Measurements from ENCODE around the gene EREG. TPM values are rescaled to one million over a fixed set of nuclear protein-coding genes. Genes with fewer than 3 reads are reported as not detected.

Gene EREG
- total RNA-seq, 1 donor from 2014 or later, result 31.1 TPM

DNA sequence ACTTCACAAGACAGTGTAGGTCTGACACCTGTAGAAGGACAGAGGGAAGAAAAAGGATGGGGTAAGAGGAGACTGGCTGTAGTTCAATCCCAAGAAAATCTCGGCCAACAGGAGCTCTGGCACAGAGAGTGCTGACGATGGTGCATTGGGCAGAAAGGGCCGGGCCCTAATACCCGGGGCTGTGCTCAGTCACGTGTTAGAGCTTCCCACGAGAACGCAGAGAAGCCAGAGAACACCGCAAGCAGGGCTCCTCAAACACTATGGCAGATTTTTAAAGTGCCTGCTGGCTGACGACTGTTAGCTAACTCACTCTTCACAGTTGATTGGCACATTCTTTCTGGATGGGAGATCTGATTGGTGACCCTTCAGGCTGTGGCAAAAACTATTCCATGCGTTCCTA is 35.5 kb downstream of the EREG start:
- no peak for FAIRE-seq
- H3K4me3 ChIP-seq (ENCODE audit: low read depth, low read length), result no peak overlapping the region
- DNase-seq (ENCODE audit: low read depth), result no peak
- TF ChIP-seq CTCF (IDR thresholded peaks at IDR 0.05; ENCODE audit: insufficient read depth, low read length, severe bottlenecking), result no peak
- H3K27me3 ChIP-seq (ENCODE audit: control insufficient read depth, insufficient read depth, low read length), result no peaks in the 10 kb centered on the region
- no peaks in the 10 kb centered on the region for H3K36me3 ChIP-seq (ENCODE audit: control insufficient read depth, insufficient read depth, low read length)

DNA sequence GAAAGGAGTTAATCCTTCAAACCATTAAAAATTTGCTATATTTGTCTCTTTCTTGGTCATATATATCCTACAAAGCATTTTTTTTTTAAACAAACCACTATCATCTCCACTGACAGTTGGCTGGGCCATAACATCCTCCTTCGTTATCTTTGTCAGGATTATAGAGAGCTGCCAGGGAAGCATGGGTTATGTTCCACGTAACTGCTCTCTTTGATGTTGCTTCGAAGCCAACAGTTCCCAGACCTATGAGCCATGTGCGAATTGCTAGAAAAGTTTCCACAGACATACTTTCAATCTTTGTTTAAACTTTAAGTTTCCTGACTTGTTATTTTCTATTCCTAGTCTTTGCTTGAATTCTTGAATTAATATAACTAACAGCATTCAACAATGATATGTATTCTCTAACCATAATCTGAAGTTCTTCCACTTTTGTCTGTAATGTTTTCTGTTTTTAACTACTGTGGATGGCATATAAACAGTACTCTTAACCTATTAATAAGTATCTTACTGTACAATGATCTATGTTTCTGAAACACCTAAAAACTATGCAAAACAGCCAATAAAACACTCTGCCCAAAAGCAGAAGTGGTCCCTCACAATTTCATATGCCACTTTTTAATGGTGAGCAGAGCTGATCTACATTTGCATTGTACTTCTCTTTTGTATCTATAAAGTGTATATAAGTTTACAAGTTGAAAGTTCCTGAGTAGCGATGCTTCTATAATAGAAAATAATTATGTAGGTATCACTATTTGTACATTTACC is 37.9 kb downstream of the EREG start:
- Histone ChIP-seq H3K36me3 (ENCODE audit: control insufficient read depth, insufficient read depth, low read length) (no peaks in the 10 kb centered on the region), H3K27me3 (ENCODE audit: control insufficient read depth, insufficient read depth, low read length) (no peaks in the 10 kb centered on the region), H3K4me3 (ENCODE audit: low read depth, low read length) (no peak overlapping the region)
- no peak for TF ChIP-seq CTCF (IDR thresholded peaks at IDR 0.05; ENCODE audit: insufficient read depth, low read length, severe bottlenecking)
- FAIRE-seq (no peak), DNase-seq (ENCODE audit: low read depth) (no peak)

- TF ChIP-seq CTCF (IDR thresholded peaks at IDR 0.05; ENCODE audit: insufficient read depth, low read length, severe bottlenecking), result no peak
- Histone ChIP-seq H3K36me3 (ENCODE audit: control insufficient read depth, insufficient read depth, low read length) (no peaks in the 10 kb centered on the region), H3K27me3 (ENCODE audit: control insufficient read depth, insufficient read depth, low read length) (no peaks in the 10 kb centered on the region), H3K4me3 (ENCODE audit: low read depth, low read length) (no peak overlapping the region)
- FAIRE-seq (no peak), DNase-seq (ENCODE audit: low read depth) (no peak)
Measured at GRCh38 chr4:74407891-74408290, 42.9 kb downstream of the EREG start.

GRCh38 chr4:74408639-74409038 is 43.7 kb downstream of the EREG start:
- no peak for TF ChIP-seq CTCF (IDR thresholded peaks at IDR 0.05; ENCODE audit: insufficient read depth, low read length, severe bottlenecking)
- FAIRE-seq (peak; percentile 87), DNase-seq (ENCODE audit: low read depth) (peak; percentile 98)
- Histone ChIP-seq H3K4me3 (ENCODE audit: low read depth, low read length) (no peak overlapping the region), H3K27me3 (ENCODE audit: control insufficient read depth, insufficient read depth, low read length) (no peaks in the 10 kb centered on the region), H3K36me3 (ENCODE audit: control insufficient read depth, insufficient read depth, low read length) (no peaks in the 10 kb centered on the region)

DNA sequence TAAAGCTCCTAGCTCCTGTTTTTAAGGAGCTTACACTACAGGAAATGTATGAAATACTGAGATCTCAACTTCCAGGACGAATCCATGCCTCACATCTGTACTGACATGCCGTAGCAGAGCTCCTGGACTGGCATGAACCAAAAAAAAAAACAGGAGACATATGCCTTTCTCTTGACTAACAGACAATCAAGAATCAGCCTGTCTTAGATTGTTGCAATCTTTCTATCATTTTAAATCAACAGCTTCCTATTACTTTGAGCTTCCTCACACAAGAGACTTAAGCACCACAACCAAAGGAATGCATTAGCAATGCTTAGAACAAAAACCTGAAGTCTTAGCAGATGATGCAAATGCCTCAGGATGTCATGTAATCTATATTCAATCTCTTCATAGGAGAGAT is 45.3 kb downstream of the EREG start:
- peak; percentile 100 for DNase-seq (ENCODE audit: low read depth)
- peak; percentile 52 for FAIRE-seq

More for the DNA sequence above, 45.3 kb downstream of the EREG start:
- Histone ChIP-seq H3K27me3 (ENCODE audit: control insufficient read depth, insufficient read depth, low read length) (no peaks in the 10 kb centered on the region), H3K4me3 (ENCODE audit: low read depth, low read length) (no peak overlapping the region), H3K36me3 (ENCODE audit: control insufficient read depth, insufficient read depth, low read length) (no peaks in the 10 kb centered on the region)
- TF ChIP-seq CTCF (IDR thresholded peaks at IDR 0.05; ENCODE audit: insufficient read depth, low read length, severe bottlenecking), result no peak

Data from bronchial epithelial cell (primary cell).